H9 (cell line): Measurements from ENCODE around the gene DNAJB2. TPM values are rescaled to one million over a fixed set of nuclear protein-coding genes. Genes with fewer than 3 reads are reported as not detected.
A peak's percentile ranks its signal among the peaks of the same experiment; 100 is the strongest.

Experiments used
- DNase-seq: peaks from one replicate; pipeline ENCODE4 v3.0.0-alpha.2; 2017
- H2AFZ ChIP-seq: one replicate; pipeline ENCODE4 v1.6.1; 2013; ENCODE audit warnings: mild to moderate bottlenecking, low read length, control low read depth, moderate library complexity
- H2AK5ac ChIP-seq: 2 replicates; pipeline ENCODE4 v1.6.1; 2013; ENCODE audit warnings: low read length, control low read depth, mixed read lengths; ENCODE audit not compliant: insufficient read length
- H2BK120ac ChIP-seq: one replicate; pipeline ENCODE4 v1.6.1; 2013; ENCODE audit warnings: low read depth, mild to moderate bottlenecking, low read length, control low read depth, inconsistent platforms; ENCODE audit not compliant: poor library complexity, severe bottlenecking
- H2BK12ac ChIP-seq: 2 replicates; pipeline ENCODE4 v1.6.1; 2013; ENCODE audit warnings: low read length, control low read depth, mixed read lengths, low read depth; ENCODE audit not compliant: insufficient read length
- H2BK15ac ChIP-seq: 2 replicates; pipeline ENCODE4 v1.6.1; 2013; ENCODE audit warnings: low read depth, low read length, control low read depth
- H2BK20ac ChIP-seq: one replicate; pipeline ENCODE4 v1.6.1; 2013; ENCODE audit warnings: low read depth, mild to moderate bottlenecking, low read length, control low read depth, inconsistent platforms; ENCODE audit not compliant: poor library complexity, severe bottlenecking
- H2BK5ac ChIP-seq: 2 replicates; pipeline ENCODE4 v1.6.1; 2013; ENCODE audit warnings: low read length, control low read depth, mixed read lengths; ENCODE audit not compliant: insufficient read length
- H3K14ac ChIP-seq: 2 replicates; pipeline ENCODE4 v1.6.1; 2013; ENCODE audit warnings: low read length, control low read depth; ENCODE audit not compliant: insufficient read depth
- H3K18ac ChIP-seq: 2 replicates; pipeline ENCODE4 v1.6.1; 2013; ENCODE audit warnings: low read depth, mild to moderate bottlenecking, mixed read lengths, low read length, control low read depth; ENCODE audit not compliant: insufficient read length
- H3K23ac ChIP-seq: 2 replicates; pipeline ENCODE4 v1.6.1; 2013; ENCODE audit warnings: low read length, control low read depth, mixed read lengths, low read depth; ENCODE audit not compliant: insufficient read length
- H3K23me2 ChIP-seq: 2 replicates; pipeline ENCODE4 v1.6.1; 2013; ENCODE audit warnings: low read depth, mild to moderate bottlenecking, mixed read lengths, low read length, control low read depth; ENCODE audit not compliant: insufficient read length, poor library complexity, severe bottlenecking
- H3K27ac ChIP-seq: 2 replicates; pipeline ENCODE4 v1.5.1; 2013; ENCODE audit warnings: low read length, control low read depth, mixed read lengths, low read depth; ENCODE audit not compliant: insufficient read length
- H3K27me3 ChIP-seq: 2 replicates; pipeline ENCODE4 v1.6.1; 2013; ENCODE audit warnings: low read length, control low read depth, inconsistent platforms; ENCODE audit not compliant: insufficient read depth
- H3K4ac ChIP-seq: 2 replicates; pipeline ENCODE4 v1.6.1; 2013; ENCODE audit warnings: low read depth, mild to moderate bottlenecking, control low read depth, inconsistent platforms, low read length, moderate library complexity
- H3K4me1 ChIP-seq: 2 replicates; pipeline ENCODE4 v1.6.1; 2013; ENCODE audit warnings: low read length, control low read depth, inconsistent platforms; ENCODE audit not compliant: insufficient read depth
- H3K4me2 ChIP-seq: 2 replicates; pipeline ENCODE4 v1.6.1; 2013; ENCODE audit warnings: low read length, control low read depth, mixed read lengths; ENCODE audit not compliant: insufficient read length, insufficient read depth
- H3K56ac ChIP-seq: 2 replicates; pipeline ENCODE4 v1.6.1; 2013; ENCODE audit warnings: low read depth, mild to moderate bottlenecking, mixed read lengths, low read length, control low read depth; ENCODE audit not compliant: insufficient read length
- H3K79me1 ChIP-seq: 2 replicates; pipeline ENCODE4 v1.6.1; 2013; ENCODE audit warnings: low read depth, mild to moderate bottlenecking, moderate library complexity, low read length, control low read depth, inconsistent platforms; ENCODE audit not compliant: insufficient read depth, poor library complexity, severe bottlenecking
- H3K79me2 ChIP-seq: 2 replicates; pipeline ENCODE4 v1.6.1; 2013; ENCODE audit warnings: low read length, control low read depth, inconsistent platforms; ENCODE audit not compliant: insufficient read depth
- H3K9ac ChIP-seq: 2 replicates; pipeline ENCODE4 v1.6.1; 2013; ENCODE audit warnings: low read length, control low read depth, mixed read lengths; ENCODE audit not compliant: insufficient read length; ENCODE audit errors: extremely low read depth
- H3K9me3 ChIP-seq: one replicate; pipeline ENCODE4 v1.6.1; 2013; ENCODE audit warnings: low read depth, low read length, inconsistent platforms; ENCODE audit not compliant: control insufficient read depth
- H3T11ph ChIP-seq: one replicate; pipeline ENCODE4 v1.6.1; 2013; ENCODE audit warnings: mild to moderate bottlenecking, low read length, control low read depth, inconsistent platforms
- H4K20me1 ChIP-seq: one replicate; pipeline ENCODE4 v1.6.1; 2013; ENCODE audit not compliant: control insufficient read depth, insufficient read length, insufficient read depth
- H4K5ac ChIP-seq: 2 replicates; pipeline ENCODE4 v1.6.1; 2013; ENCODE audit warnings: low read depth, mild to moderate bottlenecking, mixed read lengths, low read length, control low read depth; ENCODE audit not compliant: insufficient read length
- H4K8ac ChIP-seq: replicated peaks from 2 replicates; pipeline ENCODE4 v1.6.1; 2013; ENCODE audit warnings: low read length, control low read depth, mixed read lengths, low read depth; ENCODE audit not compliant: insufficient read length
- H4K91ac ChIP-seq: 2 replicates; pipeline ENCODE4 v1.6.1; 2013; ENCODE audit warnings: low read depth, mild to moderate bottlenecking, moderate library complexity, mixed read lengths, low read length, control low read depth; ENCODE audit not compliant: insufficient read length
- H3K27ac Mint-ChIP-seq, 3 experiments: 2 replicates in 2 of 3; 3 replicates in 1 of 3; pipeline ENCODE4 v1.8.0; 2020 to 2021; ENCODE audit warnings: mixed read lengths in 3 of 3, mild to moderate bottlenecking in 1 of 3, moderate library complexity in 1 of 3
- H3K27me3 Mint-ChIP-seq: 2 replicates; pipeline ENCODE4 v1.8.0; 2021; ENCODE audit warnings: low read depth, mild to moderate bottlenecking, moderate library complexity, mixed read lengths
- H3K36me3 Mint-ChIP-seq, 3 experiments: 2 replicates in 2 of 3; 3 replicates in 1 of 3; pipeline ENCODE4 v1.8.0; 2020 to 2021; ENCODE audit warnings: low read depth in 3 of 3, mixed read lengths in 3 of 3; ENCODE audit not compliant: insufficient read depth in 1 of 3
- H3K4me1 Mint-ChIP-seq, 2 experiments: 2 replicates each; pipeline ENCODE4 v1.8.0; 2020; ENCODE audit warnings: mixed read lengths in 2 of 2
- H3K4me3 Mint-ChIP-seq, 2 experiments: 2 replicates in 1 of 2; 3 replicates in 1 of 2; pipeline ENCODE4 v1.8.0; 2020 to 2021; ENCODE audit warnings: mild to moderate bottlenecking in 2 of 2, mixed read lengths in 2 of 2, moderate library complexity in 1 of 2
- H3K9me3 Mint-ChIP-seq, 2 experiments: 2 replicates in 1 of 2; 3 replicates in 1 of 2; pipeline ENCODE4 v1.8.0; 2020; ENCODE audit warnings: mild to moderate bottlenecking in 2 of 2, mixed read lengths in 2 of 2, moderate library complexity in 1 of 2
- WGBS: extraction: QIAGEN DNeasy Blood & Tissue Kit; methylation state at CpG from one replicate; pipeline ENCODE4 v1.1.7; 2013; ENCODE audit warnings: missing lambda C conversion rate, low lambda C conversion rate, mixed read lengths; ENCODE audit not compliant: insufficient read length; ENCODE audit errors: extremely low coverage; 5-methylcytosine and 5-hydroxymethylcytosine counted together
- total RNA-seq: library from RNA; stranded (reverse); gene quantifications from 2 replicates; pipeline ENCODE4 v1.2.1, GENCODE V29; 2021
- TF ChIP-seq, protein P1 (sequence below): fragments of 200-600 bp; sonication (generic); conservative IDR thresholded peaks from 3 replicates; pipeline ENCODE4 v1.8.0; 2021; ENCODE audit warnings: antibody characterized with exemption, mild to moderate bottlenecking

The DNAJB2 gene
- total RNA-seq, 1 experiment from 2014 or later, result 34.1 TPM

DNA sequence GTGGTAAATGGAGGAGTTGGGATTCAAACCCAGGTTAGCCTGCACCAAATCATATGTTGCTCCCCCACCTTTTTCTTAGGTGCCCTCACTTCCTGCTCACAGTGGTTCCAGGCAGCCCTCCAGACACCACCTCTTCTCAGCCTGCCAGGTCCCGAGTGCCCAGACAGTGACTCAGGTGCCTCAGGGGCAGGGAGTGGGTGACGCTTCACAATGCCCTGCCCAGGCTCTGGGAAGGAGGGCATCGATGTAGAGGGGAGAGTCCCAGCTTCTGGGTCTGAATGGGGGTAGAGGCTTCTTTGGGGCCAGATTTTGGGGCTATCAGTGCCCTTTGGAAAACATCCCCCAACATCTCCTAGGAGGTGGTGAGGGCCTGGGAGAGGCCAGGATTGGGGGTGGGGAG lies 5.2 kb upstream of the DNAJB2 start:
- H3K9ac ChIP-seq, result no peak overlapping the region

More for the DNA sequence above, 5.2 kb upstream of the DNAJB2 start:
- peaks cover 4% of the 10 kb centered on the region; the same call in 1 of the 2 replicates for H3K4me1 ChIP-seq
- H3K27ac Mint-ChIP-seq, result no peak overlapping the region
- H2BK12ac ChIP-seq, result no peak overlapping the region
- peak overlapping the region; percentile 31; the same call in 1 of the 2 replicates for H3K14ac ChIP-seq
- no peak overlapping the region for H3K4me2 ChIP-seq
- peaks cover 29 to 33% of the 10 kb centered on the region in 2 experiments for H3K4me1 Mint-ChIP-seq
- H4K91ac ChIP-seq, result no peak overlapping the region
- H3K23ac ChIP-seq, result no peak overlapping the region
- H4K8ac ChIP-seq, result no peak overlapping the region
- H3K4me3 Mint-ChIP-seq, result no peak overlapping the region
- TF ChIP-seq, protein P1, sequence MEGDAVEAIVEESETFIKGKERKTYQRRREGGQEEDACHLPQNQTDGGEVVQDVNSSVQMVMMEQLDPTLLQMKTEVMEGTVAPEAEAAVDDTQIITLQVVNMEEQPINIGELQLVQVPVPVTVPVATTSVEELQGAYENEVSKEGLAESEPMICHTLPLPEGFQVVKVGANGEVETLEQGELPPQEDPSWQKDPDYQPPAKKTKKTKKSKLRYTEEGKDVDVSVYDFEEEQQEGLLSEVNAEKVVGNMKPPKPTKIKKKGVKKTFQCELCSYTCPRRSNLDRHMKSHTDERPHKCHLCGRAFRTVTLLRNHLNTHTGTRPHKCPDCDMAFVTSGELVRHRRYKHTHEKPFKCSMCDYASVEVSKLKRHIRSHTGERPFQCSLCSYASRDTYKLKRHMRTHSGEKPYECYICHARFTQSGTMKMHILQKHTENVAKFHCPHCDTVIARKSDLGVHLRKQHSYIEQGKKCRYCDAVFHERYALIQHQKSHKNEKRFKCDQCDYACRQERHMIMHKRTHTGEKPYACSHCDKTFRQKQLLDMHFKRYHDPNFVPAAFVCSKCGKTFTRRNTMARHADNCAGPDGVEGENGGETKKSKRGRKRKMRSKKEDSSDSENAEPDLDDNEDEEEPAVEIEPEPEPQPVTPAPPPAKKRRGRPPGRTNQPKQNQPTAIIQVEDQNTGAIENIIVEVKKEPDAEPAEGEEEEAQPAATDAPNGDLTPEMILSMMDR, result no peak
- H2AK5ac ChIP-seq, result no peak overlapping the region
- no peak overlapping the region for H2BK20ac ChIP-seq
- H3K9me3 ChIP-seq, result no peaks in the 10 kb centered on the region
- H2BK120ac ChIP-seq, result no peak overlapping the region
- H4K20me1 ChIP-seq, result no peaks in the 10 kb centered on the region
- no peak overlapping the region for H2AFZ ChIP-seq
- 0 out of 2 replicates have a peak overlapping the region, but pooled peaks have one; percentile 19 for H2BK15ac ChIP-seq
- no peak overlapping the region for H3K4ac ChIP-seq
- no peak overlapping the region for H4K5ac ChIP-seq
- H3K56ac ChIP-seq, result no peak overlapping the region
- H3T11ph ChIP-seq, result no peak overlapping the region
- no peak overlapping the region for H2BK5ac ChIP-seq
- no CpG with 5 or more reads among the region's 3 CpGs for WGBS
- H3K27me3 Mint-ChIP-seq, result peaks cover 29% of the 10 kb centered on the region
- no peak for DNase-seq
- no peaks in the 10 kb centered on the region for H3K9me3 Mint-ChIP-seq
- peaks cover 1% of the 10 kb centered on the region for H3K23me2 ChIP-seq
- H3K36me3 Mint-ChIP-seq, result no peaks in the 10 kb centered on the region
- no peaks in the 10 kb centered on the region for H3K79me2 ChIP-seq
- H3K79me1 ChIP-seq, result no peaks in the 10 kb centered on the region
- no peak overlapping the region for H3K27ac ChIP-seq
- no peaks in the 10 kb centered on the region for H3K27me3 ChIP-seq
- H3K18ac ChIP-seq, result no peak overlapping the region
